Rectal smooth muscle tissue (tissue), 1 donor: ENCODE measurements around the gene FGFR2.
A peak's percentile ranks its signal among the peaks of the same experiment; 100 is the strongest.

Experiments used
- H3K27ac ChIP-seq: one replicate; pipeline ENCODE4 v1.7.0; 2013; ENCODE audit warnings: low read depth, low read length, inconsistent platforms
- H3K27me3 ChIP-seq: one replicate; pipeline ENCODE4 v1.7.0; 2013; ENCODE audit warnings: low read length; ENCODE audit not compliant: control insufficient read depth, insufficient read depth
- H3K36me3 ChIP-seq: one replicate; pipeline ENCODE4 v1.7.0; 2013; ENCODE audit warnings: low read length; ENCODE audit not compliant: control insufficient read depth, insufficient read depth
- H3K4me1 ChIP-seq: one replicate; pipeline ENCODE4 v1.7.0; 2013; ENCODE audit warnings: low read length; ENCODE audit not compliant: control insufficient read depth, insufficient read depth
- H3K4me3 ChIP-seq: one replicate; pipeline ENCODE4 v1.7.0; 2013; ENCODE audit warnings: low read length
- H3K9ac ChIP-seq: one replicate; pipeline ENCODE4 v1.7.0; 2013; ENCODE audit warnings: low read length

FGFR2 gene

DNA sequence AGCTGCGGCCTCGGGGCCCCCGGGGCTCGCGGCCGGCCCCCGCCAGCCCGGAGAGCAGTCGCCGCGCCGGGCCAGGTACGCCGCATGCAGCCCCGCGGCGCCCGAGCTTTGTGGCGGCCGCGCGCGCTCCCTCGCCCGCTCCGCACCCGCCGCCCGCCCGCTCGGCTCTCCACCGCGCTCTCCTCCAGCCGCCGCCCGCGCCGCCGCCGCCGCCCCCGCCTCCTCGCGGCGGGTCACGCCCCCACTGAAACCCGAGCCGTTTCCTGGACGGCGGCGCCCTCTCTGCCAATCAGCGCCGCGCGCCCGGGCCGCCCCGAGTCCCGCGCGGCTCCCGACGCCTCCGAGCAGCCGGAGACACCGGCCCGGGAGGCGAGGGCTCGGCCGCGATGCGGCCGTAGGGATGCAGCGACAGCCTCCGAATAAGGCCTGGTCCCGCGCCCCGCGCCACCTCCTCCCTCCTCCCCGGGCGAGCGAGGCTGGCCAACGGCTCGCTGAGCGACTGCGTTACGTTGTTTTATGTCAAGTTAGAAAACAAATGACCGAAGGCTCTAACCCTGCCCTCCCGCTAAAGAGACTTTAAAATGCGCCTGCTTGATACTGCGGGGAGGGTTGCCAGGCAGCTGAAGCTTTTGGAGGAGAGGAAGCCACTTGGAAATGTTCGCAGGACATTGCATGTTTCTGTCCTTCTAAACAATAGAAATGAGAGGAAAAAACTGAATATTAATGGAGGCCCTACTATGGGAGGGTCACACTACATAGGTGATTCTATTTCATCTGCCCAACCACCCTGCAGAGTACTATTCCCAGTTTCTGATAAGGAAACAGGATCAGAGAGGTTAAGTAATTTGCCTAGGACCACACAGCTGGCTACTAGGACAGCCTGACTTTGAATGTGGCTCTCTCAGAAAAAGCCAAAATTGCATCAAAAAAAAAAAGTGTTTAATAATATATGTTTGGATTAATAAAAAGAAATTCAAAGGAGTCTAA, at the start of gene FGFR2:
FGFR2 (minus strand) TSS at position 182 of the 987 bp plus-strand sequence. CDS start 4,627 bp downstream, outside the sequence.
- Histone ChIP-seq H3K27me3 (no peaks in the 10 kb centered on the region), H3K9ac (peak within 1 kb of the TSS; percentile 40)

GRCh38 chr10:121647401-121647800, 49.2 kb upstream of the FGFR2 start:
- Histone ChIP-seq H3K27ac (no peak overlapping the region), H3K36me3 (no peaks in the 10 kb centered on the region), H3K9ac (no peak overlapping the region), H3K4me3 (no peak overlapping the region), H3K27me3 (no peaks in the 10 kb centered on the region), H3K4me1 (no peaks in the 10 kb centered on the region)

More for the DNA sequence above, at the start of gene FGFR2:
- H3K4me1 ChIP-seq, result peaks cover 3% of the 10 kb centered on the region
- peak within 1 kb of the TSS; percentile 87 for H3K4me3 ChIP-seq
- no peaks in the 10 kb centered on the region for H3K36me3 ChIP-seq
- peak within 1 kb of the TSS; percentile 81 for H3K27ac ChIP-seq

DNA sequence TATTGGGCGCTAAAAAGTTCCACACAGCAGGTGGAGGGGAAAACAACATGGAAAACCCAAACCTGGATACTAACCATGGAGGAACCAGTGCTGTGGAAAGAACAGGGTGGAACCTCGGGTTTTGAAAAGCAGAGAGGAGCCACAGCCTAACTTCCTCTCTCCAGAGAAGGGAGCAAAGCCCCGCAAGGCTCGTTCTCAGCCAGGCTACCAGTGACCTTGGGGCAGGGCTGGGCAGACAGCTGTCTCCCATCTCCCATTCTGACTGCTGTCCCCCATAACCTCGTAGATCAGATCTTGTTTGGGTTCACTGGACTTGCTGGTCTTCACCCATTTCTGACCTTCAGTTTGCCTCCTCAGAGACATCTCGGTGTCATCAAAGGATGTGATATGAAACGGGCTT, 47.5 kb upstream of the FGFR2 start:
- H3K9ac ChIP-seq, result no peak overlapping the region
- H3K27ac ChIP-seq, result no peak overlapping the region
- H3K36me3 ChIP-seq, result no peaks in the 10 kb centered on the region
- no peaks in the 10 kb centered on the region for H3K27me3 ChIP-seq
- H3K4me1 ChIP-seq, result no peaks in the 10 kb centered on the region
- H3K4me3 ChIP-seq, result no peak overlapping the region

- Histone ChIP-seq H3K36me3 (no peaks in the 10 kb centered on the region), H3K4me1 (no peaks in the 10 kb centered on the region), H3K27me3 (no peaks in the 10 kb centered on the region), H3K27ac (no peak overlapping the region), H3K4me3 (no peak overlapping the region), H3K9ac (no peak overlapping the region)
Measured at GRCh38 chr10:121644501-121644900, 46.3 kb upstream of the FGFR2 start.

DNA sequence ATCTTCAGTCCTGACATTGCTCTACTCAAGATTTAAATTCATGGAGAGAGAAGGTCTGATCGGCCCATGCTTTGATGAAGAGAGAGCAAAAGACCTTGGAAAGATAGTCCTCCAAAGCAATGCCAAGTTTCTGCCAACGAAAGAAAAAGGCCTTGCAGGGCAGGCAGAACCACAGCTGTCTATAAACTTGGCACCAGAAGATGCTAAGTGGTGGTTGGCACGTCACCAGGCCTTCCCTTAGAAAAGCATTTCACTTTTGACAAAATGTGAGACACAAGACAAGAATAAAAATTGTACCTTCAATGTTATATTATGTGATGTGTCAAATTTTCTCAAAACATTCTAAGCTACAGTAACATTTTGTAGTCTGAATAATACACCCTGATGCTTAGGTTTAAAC, 42.0 kb upstream of the FGFR2 start:
- Histone ChIP-seq H3K27ac (no peak overlapping the region), H3K36me3 (no peaks in the 10 kb centered on the region), H3K27me3 (no peaks in the 10 kb centered on the region), H3K4me3 (no peak overlapping the region), H3K9ac (no peak overlapping the region), H3K4me1 (no peaks in the 10 kb centered on the region)

DNA sequence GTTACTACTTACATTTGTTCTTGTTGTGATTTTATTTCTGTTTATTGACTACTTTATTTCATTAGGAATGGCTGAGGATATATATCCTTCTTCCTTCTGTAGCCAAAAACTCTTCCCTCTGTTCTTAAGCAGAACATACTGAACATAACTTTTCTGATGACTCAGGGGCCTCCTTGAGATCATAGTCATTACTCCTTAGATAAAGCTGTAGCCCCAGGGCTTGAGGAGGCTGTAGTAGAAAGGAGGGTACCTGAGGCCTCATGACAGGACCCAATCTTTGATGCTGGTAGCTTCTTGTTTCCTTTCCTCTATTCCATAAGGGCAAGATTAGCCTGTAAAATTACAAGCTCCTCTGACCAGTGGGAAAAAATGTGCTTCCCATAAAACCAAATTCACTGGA, 41.2 kb upstream of the FGFR2 start:
- Histone ChIP-seq H3K36me3 (no peaks in the 10 kb centered on the region), H3K27ac (no peak overlapping the region), H3K9ac (no peak overlapping the region), H3K4me3 (no peak overlapping the region), H3K4me1 (no peaks in the 10 kb centered on the region), H3K27me3 (no peaks in the 10 kb centered on the region)

DNA sequence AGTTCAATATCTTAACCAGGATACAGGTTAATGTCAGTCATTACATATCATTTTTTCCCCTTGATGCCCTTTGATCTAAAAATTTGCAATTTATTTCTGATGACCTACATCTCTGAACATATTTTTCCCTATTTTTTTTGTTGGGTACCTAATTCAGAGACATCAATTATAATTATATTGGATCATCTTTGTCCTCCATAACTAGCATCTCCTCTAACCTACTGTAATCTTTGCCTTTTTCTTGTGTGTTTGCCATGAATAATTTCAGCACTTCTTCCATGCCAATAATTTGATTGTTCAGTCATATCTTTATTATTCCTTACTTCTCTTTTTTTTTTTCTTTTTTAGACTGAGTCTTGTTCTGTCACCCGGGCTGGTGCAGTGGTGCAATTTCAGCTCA, 39.2 kb upstream of the FGFR2 start:
- no peak overlapping the region for H3K9ac ChIP-seq
- no peak overlapping the region for H3K4me3 ChIP-seq
- no peaks in the 10 kb centered on the region for H3K27me3 ChIP-seq
- H3K36me3 ChIP-seq, result no peaks in the 10 kb centered on the region
- no peaks in the 10 kb centered on the region for H3K4me1 ChIP-seq
- H3K27ac ChIP-seq, result no peak overlapping the region

DNA sequence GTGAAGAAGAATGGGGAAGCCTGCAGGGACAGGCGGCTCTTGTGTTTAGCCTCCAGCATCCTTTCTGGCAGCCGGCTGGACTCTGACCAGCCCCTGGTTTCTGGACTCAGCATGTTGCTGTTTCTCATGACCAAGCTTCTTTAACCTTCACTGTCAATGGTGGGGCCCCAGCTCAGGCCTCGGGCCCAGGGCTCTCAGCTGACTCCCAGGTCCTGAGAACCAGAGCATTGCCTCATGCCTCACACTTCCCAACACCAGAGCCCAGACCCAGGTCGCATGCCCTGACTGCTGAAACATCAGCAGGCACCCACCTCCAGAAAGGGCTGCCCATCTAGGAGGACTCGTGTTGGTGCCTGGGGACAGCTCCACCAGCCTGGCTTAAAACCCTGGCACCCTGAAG, 34.8 kb upstream of the FGFR2 start:
- Histone ChIP-seq H3K27me3 (no peaks in the 10 kb centered on the region), H3K9ac (no peak overlapping the region), H3K27ac (no peak overlapping the region), H3K4me3 (no peak overlapping the region), H3K4me1 (peaks cover 9% of the 10 kb centered on the region), H3K36me3 (no peaks in the 10 kb centered on the region)

- H3K36me3 ChIP-seq, result no peaks in the 10 kb centered on the region
- H3K9ac ChIP-seq, result no peak overlapping the region
- peaks cover 16% of the 10 kb centered on the region for H3K4me1 ChIP-seq
- no peak overlapping the region for H3K27ac ChIP-seq
- H3K27me3 ChIP-seq, result no peaks in the 10 kb centered on the region
- H3K4me3 ChIP-seq, result no peak overlapping the region
Measured at GRCh38 chr10:121631365-121632029, 33.3 kb upstream of the FGFR2 start.

GRCh38 chr10:121628859-121629258, 30.6 kb upstream of the FGFR2 start:
- no peaks in the 10 kb centered on the region for H3K36me3 ChIP-seq
- H3K4me1 ChIP-seq, result peaks cover 16% of the 10 kb centered on the region
- H3K27me3 ChIP-seq, result no peaks in the 10 kb centered on the region
- no peak overlapping the region for H3K9ac ChIP-seq
- H3K27ac ChIP-seq, result peak overlapping the region; percentile 62
- H3K4me3 ChIP-seq, result peak overlapping the region; percentile 9

GRCh38 chr10:121627876-121628581, 29.8 kb upstream of the FGFR2 start:
- Histone ChIP-seq H3K27me3 (no peaks in the 10 kb centered on the region), H3K27ac (peak overlapping the region; percentile 62), H3K4me3 (peak overlapping the region; percentile 28), H3K4me1 (peaks cover 16% of the 10 kb centered on the region), H3K9ac (no peak overlapping the region), H3K36me3 (no peaks in the 10 kb centered on the region)

- no peak overlapping the region for H3K27ac ChIP-seq
- no peak overlapping the region for H3K9ac ChIP-seq
- peaks cover 12% of the 10 kb centered on the region for H3K4me1 ChIP-seq
- H3K4me3 ChIP-seq, result no peak overlapping the region
- H3K27me3 ChIP-seq, result no peaks in the 10 kb centered on the region
- H3K36me3 ChIP-seq, result no peaks in the 10 kb centered on the region
Measured at GRCh38 chr10:121624836-121625486, 26.7 kb upstream of the FGFR2 start.
